HG02798 (cell line): ENCODE results near the gene THSD1.
"Not testable (repeated sequence)": the region's sequence is repeated elsewhere in the genome, so short reads cannot be mapped to it uniquely, and the experiment has no call there.

Source experiments
- ATAC-seq: cut with Tn5 transposase; IDR thresholded peaks from one replicate; pipeline ENCODE4 v1.9.1; 2021; ENCODE audit warnings: mild to moderate bottlenecking; ENCODE audit not compliant: unreplicated experiment, poor library complexity

Gene THSD1

GRCh38 chr13:52411629-52412028 is 5.7 kb upstream of the THSD1 start:
- peak; percentile 90 for ATAC-seq

GRCh38 chr13:52408071-52408658 is 2.2 kb upstream of the THSD1 start:
- not testable (repeated sequence) for ATAC-seq

- ATAC-seq: not testable (repeated sequence)
These were observed 1.5 kb upstream of the THSD1 start for GRCh38 chr13:52407436-52407835.

- ATAC-seq: no peak
These were observed 657 bp upstream of the THSD1 start for GRCh38 chr13:52406629-52407028.

- ATAC-seq: no peak
These were observed 604 bp downstream of the THSD1 start for GRCh38 chr13:52405369-52405766.

GRCh38 chr13:52399708-52400107 is 6.3 kb downstream of the THSD1 start:
- no peak for ATAC-seq

- no peak for ATAC-seq
These were observed 6.9 kb downstream of the THSD1 start for GRCh38 chr13:52399046-52399445.

- no peak for ATAC-seq
These were observed 10.3 kb downstream of the THSD1 start for GRCh38 chr13:52395704-52396103.

GRCh38 chr13:52394586-52394985 is 11.4 kb downstream of the THSD1 start:
- ATAC-seq: no peak

- ATAC-seq: no peak
These were observed 12.2 kb downstream of the THSD1 start for GRCh38 chr13:52393572-52394357.

GRCh38 chr13:52387721-52388120 is 18.3 kb downstream of the THSD1 start:
- no peak for ATAC-seq

- ATAC-seq: no peak
These were observed 20.1 kb downstream of the THSD1 start for GRCh38 chr13:52385870-52386269.

- ATAC-seq: no peak
These were observed 22.6 kb downstream of the THSD1 start for GRCh38 chr13:52383366-52383765.

GRCh38 chr13:52378312-52378711 is 27.7 kb downstream of the THSD1 start:
- ATAC-seq: no peak

GRCh38 chr13:52377898-52378297 is 28.1 kb downstream of the THSD1 start:
- ATAC-seq: no peak

GRCh38 chr13:52374873-52375411 is 31.0 kb downstream of the THSD1 start:
- no peak for ATAC-seq

- ATAC-seq: no peak
These were observed 31.6 kb downstream of the THSD1 start for GRCh38 chr13:52374389-52374788.

GRCh38 chr13:52373277-52373676 is 32.7 kb downstream of the THSD1 start:
- not testable (repeated sequence) for ATAC-seq

GRCh38 chr13:52371736-52372247 is 34.2 kb downstream of the THSD1 start:
- ATAC-seq: no peak

- no peak for ATAC-seq
These were observed 39.7 kb downstream of the THSD1 start for GRCh38 chr13:52366291-52366690.

- not testable (repeated sequence) for ATAC-seq
These were observed 43.6 kb downstream of the THSD1 start for GRCh38 chr13:52362169-52362887.
